DMS114 treated with DMSO at 0.1 percent for 48 hours (cell line): ENCODE results near the gene GRAMD4.
"Not testable (repeated sequence)": the region's sequence is repeated elsewhere in the genome, so short reads cannot be mapped to it uniquely, and the experiment has no call there.

Experiments used
- DNase-seq: peaks from one replicate; lab custom pipeline; 2025; ENCODE audit not compliant: unreplicated experiment; lab: John Stamatoyannopoulos, UW

Gene GRAMD4

GRCh38 chr22:46617986-46618647, 2.1 kb upstream of the GRAMD4 start:
- DNase-seq = no peak

DNA sequence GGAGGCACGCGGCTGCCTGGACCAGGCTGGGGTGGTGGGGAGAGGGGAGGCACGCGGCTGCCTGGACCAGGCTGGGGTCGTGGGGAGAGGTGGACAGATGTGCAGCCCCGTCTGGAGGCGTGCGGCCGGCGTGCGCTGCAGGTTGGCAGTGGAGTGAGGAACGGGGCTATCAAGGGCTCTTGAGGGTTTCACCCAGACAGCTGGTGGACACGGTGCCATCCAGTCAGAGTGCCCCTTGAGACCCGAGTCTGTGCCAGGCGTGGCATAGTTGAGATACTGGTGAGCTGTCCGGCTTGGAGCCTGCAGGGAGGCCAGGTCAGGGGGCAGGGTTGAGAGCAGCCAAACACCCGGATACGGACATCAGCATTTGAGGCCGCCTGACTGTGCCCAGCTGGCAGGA, 1.5 kb upstream of the GRAMD4 start:
- DNase-seq = no peak

DNA sequence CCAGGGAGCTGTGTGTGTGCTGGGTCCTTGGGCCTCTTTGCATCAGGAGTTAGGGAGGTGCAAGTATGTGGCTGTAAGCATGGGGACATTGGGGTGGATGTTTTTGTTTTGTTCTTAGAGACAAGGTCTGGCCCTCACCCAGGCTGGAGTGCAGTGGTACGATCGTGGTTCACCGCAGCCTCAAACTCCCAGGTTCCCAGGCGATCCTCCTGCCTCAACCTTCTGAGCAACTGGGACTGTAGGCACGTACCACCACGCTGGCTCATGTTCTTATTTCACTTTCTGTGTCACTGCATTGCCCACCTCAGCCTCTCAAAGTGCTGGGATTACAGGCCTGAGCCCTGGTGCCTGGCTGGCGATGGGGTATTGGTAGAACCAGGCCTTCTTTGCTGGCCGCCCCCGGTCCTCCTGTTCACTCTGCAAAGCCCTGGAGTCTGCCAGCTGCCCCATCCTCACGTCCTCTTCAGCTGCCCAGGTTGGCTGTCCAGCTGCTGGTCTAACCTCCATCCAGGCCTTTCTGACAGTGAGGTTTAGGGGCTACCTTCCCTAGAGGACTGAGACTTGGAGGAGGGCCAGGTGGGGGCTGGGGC, 851 bp upstream of the GRAMD4 start:
- no peak for DNase-seq

DNA sequence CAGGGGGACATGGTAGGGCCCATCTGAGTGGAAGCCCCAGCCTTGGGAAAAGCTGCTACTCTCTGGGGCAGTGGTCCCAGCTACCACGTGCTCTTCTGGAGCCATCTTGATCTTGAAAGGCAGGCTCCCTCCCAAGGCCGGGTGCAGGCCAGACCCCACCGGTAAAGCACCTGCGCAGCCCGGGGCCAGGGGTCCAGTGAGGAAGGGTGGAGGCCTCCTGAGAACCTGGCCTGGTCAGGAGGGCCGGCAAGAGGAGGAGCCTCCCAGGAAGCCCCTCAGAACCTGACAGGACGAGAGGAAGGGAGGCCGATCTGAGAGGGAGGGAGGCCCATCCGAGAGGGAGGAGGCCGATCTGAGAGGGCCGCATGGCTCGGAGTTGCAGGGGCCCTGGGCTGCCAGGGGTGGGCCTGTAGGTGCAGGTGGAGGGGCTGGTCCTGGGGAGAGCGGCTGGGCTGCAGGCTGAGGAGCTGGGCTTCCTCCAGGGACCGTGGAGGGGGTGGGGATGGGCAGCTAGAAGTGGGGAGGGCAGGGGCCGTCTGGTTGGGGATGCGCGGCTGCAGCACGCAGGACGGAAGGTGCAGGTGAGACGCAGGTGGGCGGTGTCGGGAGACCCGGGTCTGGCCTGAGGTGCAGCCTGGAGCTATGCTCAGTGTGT, 529 bp downstream of the GRAMD4 start:
- no peak for DNase-seq

- not testable (repeated sequence) for DNase-seq
Observed at GRCh38 chr22:46621243-46621930, 1.2 kb downstream of the GRAMD4 start.

DNA sequence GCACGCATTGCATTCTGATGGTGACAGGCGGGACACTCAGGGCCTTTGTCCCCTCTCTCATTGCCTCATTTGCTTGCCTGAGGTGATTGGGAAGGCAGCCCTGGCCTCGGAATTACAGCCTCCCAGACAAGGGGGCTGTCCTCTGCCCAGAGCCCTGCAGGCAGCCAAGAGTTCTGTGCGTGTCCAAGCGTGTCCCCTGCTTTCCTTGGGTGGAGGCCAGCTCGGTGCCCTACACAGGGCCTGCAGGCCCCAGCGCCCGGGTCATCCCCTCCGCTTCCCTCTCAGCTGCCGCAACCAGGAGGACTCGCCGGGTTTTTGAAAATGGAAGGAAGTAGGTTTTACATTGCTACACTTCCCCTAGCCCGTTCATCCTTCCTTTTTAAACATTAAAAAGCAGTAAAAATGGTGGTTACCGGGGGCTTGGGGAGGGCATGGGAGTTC, 1.9 kb downstream of the GRAMD4 start:
- DNase-seq = no peak

DNA sequence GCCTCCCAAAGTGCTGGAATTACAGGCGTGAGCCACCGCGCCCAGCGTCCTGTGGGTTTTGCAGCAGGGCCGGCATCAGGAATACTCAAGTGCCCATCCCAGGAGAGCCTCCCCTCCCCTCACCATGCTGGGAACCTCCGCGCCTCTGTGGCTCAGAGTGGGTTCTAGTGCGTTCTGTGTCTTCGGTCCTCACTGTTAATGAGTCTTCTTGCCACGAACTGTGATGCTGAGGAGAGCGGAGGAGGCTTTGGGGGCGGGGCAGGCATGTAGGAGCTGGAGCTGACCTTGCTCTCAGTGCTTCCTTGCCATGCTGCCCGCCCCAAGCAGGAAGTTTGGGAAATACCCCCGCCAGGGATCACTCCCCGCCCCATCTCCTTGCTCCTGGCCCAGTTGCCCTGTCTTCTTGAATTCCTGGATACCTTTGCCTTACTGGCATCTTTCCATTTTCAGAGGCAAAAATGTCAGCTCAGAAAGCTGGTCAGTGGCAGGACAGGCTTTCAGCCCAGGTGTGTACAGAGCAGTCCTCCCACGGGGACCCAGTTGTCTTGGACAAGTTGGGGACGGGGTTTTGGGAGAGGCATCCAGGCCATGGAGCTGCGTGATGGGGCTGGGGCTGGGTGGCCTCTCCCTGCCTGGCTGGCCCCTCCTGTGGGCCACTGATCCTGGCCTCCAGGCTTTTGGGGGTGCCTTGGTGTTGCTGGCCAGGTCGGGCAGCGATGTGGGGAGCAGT, 5.1 kb downstream of the GRAMD4 start:
- no peak for DNase-seq

- no peak for DNase-seq
Observed at GRCh38 chr22:46625843-46626349, 5.7 kb downstream of the GRAMD4 start.

DNA sequence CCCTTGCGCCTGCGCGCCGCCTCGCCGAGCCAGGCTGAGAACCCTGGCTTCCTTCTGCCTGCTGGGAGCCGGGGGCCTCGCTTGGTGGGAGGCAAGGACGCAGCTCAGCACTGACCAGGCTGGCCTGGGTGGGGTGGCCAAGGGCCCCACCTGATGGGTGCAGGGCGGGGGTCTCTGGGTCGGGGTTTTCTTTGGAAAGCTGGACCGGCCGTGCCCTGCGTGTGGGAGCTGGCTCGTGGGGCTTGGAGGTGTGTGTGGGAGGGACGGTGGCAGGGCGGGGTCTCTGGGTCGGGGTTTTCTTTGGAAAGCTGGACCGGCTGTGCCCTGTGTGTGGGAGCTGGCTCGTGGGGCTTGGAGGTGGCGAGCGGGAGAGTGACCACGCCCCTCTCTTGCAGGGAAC, 6.2 kb downstream of the GRAMD4 start:
- no peak for DNase-seq

DNA sequence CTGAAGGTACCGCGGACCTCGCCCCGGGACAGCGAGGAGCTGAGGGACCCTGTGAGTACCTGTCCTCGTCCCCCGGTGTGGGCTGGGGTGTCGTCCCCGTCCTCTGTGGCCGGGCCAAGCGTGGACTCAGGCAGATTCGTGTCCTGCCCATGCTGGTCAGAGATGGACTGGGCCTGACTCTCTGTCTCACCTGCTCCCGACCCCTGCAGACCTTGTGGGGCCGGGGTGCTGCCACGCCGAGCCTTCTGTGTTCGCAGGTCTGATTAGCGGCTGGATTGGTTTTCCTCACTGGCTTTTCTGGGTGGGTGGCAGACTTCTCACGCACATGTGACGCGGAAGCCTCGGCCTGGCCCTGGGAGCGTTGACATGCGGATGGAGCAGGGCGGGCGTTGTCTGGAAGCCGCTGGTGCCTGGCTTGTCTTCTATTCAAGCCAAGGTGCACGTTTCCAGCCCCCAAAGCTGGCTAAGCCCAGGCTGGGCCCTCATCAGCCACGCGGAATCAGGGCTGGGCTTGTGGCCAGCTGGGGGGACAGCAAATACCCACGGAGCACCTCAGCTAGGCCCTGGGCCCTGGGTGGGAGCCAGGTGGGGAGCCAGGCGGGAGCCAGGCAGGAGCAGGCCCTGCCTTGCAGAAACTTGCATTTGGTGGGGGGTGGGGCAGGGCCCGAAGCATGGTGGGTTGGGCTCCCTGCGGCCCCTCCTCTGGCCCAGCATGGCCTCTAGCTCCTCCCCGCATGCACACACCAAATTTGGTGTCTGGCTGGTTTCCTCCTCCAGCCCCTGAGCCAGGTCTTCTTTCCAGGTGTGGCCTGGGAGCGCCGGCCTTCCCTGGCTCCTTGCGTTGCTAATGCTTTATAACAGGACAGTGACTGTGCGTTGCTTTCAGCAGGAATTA, 7.0 kb downstream of the GRAMD4 start:
- DNase-seq = no peak

DNA sequence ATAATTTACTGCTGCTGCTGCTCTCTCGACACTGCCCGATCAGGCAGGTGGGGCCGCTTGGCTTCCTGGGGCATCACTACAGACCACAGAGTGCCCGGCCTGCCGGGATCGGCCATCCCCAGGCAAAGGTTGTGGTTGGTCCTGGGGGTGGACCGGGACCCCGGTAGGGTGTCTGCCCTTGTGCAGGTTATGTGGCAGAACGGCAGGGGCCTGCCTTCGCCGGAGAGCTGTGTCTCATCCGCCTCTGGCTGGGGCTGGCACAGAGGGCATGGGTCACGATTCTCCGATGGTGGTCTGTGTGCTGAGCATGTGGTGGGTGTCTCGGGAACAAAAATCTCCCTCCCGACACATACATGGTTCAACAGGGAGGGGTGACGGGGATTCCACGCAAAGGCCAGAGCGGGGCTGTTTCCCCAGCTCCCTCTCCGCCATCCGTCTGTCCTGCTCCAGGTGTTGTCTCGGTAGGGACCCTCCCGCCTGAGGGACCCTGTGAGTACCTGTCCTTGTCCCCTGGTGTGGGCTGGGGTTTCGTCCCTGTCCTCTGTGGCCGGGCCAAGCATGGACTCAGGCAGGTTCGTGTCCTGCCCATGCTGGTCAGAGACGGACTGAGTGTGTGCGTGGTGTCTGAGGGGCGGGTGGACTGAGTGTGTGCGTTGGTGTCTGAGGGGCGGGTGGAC, 7.8 kb downstream of the GRAMD4 start:
- no peak for DNase-seq

DNA sequence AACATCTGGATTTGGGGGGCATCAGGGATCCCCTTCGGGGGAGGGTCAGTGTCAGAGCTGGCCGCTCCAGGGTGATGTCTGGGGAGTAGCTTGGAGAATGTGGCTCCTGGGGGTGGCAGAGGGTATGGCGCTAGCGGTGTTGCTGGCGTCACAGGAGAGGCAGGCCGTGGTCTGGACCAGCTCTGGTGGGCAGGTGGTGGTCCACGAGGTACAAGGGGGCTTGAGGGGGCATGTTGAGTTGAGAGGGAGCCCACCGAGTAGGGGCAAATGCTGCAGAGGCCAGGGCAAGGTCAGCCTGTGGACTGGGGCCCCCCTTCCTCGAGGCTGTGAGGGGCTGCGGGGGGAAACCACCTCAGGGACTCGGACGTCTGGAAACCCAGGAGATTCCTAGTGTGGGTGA, 8.6 kb downstream of the GRAMD4 start:
- no peak for DNase-seq

GRCh38 chr22:46629291-46629690, 9.1 kb downstream of the GRAMD4 start:
- DNase-seq = no peak

DNA sequence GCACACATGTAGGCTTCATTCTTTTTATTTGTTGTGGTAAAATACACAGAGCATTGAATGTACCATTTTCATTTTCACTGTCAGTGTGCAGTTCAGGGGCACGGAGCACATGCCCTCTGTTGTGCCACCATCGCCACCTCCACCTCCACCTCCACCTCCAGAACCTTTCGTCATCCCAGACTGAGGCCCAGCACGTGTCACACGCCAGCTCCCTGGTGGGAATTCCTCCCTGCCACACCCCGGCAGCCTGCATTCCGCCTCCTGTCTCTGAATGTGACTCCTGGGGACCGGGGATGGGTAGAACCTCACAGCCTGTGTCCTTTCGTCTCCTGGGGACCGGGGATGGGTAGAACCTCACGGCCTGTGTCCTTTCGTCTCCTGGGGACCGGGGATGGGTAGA, 10.9 kb downstream of the GRAMD4 start:
- DNase-seq = no peak

DNA sequence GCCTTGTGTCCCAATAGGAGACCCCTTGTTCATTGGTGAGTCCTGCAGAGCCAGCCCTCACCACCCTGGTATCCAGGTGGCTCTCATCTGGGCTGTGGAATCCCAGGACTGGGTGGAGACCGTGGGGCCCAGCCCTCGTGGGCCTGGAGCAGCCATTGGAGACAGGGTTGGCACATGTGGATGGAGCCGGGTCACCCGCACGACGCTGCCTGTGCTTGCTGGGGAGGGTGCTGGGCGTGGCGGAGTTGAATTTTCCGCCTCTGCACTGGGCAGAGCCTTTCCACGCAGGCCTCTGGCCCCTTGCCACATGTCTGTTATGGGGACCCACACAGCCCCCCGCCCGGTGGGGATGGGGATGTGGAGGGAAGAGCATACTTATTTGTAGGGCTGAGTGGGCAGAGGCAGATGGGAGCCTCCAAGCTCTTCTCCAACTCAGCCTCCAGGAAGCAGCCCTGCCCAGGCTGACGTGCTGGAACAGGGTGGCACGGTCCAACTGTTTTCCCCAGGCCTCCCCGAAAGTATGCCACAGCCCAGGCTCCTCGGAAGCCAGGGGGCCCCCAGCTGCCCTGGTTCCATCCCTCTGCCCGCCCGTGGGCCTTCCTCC, 12.6 kb downstream of the GRAMD4 start:
- no peak for DNase-seq

- DNase-seq = no peak
Observed at GRCh38 chr22:46633334-46633890, 13.2 kb downstream of the GRAMD4 start.

GRCh38 chr22:46634011-46634699, 14.0 kb downstream of the GRAMD4 start:
- DNase-seq = no peak
